ENCODE results near the gene STAB1.

The STAB1 gene

DNA sequence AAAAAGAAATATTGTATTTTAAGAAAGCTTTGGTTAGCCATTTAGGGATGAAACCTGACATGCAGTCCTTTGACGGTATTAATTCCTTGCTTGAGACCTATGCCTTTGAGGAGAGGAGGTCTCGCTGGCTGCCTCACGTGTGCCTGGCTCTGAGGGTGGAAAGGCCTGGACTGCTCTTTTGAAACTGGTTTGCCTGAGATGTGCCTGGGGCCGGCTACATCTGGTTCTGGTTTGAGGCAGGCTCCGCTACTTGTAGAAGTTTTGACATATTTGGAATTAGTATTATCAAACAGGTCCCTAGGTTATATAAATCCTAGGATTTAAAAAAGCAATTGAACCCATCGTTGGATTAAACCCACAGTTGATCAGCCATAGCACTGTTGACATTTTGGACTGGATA lies 33.3 kb upstream of the STAB1 start:
- Histone ChIP-seq H3K27me3 (ENCODE audit: insufficient read depth, poor library complexity, severe bottlenecking) (no peaks in the 10 kb centered on the region), H3K4me3 (replicated peaks; ENCODE audit: insufficient read depth, low read length) (no peak overlapping the region), H3K27ac (replicated peaks) (no peak overlapping the region)
- TF ChIP-seq, protein P1, sequence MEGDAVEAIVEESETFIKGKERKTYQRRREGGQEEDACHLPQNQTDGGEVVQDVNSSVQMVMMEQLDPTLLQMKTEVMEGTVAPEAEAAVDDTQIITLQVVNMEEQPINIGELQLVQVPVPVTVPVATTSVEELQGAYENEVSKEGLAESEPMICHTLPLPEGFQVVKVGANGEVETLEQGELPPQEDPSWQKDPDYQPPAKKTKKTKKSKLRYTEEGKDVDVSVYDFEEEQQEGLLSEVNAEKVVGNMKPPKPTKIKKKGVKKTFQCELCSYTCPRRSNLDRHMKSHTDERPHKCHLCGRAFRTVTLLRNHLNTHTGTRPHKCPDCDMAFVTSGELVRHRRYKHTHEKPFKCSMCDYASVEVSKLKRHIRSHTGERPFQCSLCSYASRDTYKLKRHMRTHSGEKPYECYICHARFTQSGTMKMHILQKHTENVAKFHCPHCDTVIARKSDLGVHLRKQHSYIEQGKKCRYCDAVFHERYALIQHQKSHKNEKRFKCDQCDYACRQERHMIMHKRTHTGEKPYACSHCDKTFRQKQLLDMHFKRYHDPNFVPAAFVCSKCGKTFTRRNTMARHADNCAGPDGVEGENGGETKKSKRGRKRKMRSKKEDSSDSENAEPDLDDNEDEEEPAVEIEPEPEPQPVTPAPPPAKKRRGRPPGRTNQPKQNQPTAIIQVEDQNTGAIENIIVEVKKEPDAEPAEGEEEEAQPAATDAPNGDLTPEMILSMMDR (IDR thresholded peaks at IDR 0.05; ENCODE audit: insufficient read depth, low read length), result no peak
- TF ChIP-seq POLR2AphosphoS5 (IDR thresholded peaks at IDR 0.05; ENCODE audit: low read depth), result no peak
- no peak for TF ChIP-seq SPI1 (IDR thresholded peaks at IDR 0.05; ENCODE audit: borderline replicate concordance, low read depth)
- no peak for TF ChIP-seq REST (IDR thresholded peaks at IDR 0.05; ENCODE audit: insufficient replicate concordance, low read depth)
- TF ChIP-seq GABPA (IDR thresholded peaks at IDR 0.05; ENCODE audit: low read depth), result no peak
- DNase-seq (ENCODE audit: low read depth in 1 of 2, low spot score in 1 of 2), result no peak

GRCh38 chr3:52463416-52463815 lies 31.7 kb upstream of the STAB1 start:
- no peak for DNase-seq (ENCODE audit: low read depth in 1 of 2, low spot score in 1 of 2)
- no peak for TF ChIP-seq GABPA (IDR thresholded peaks at IDR 0.05; ENCODE audit: low read depth)
- no peak for TF ChIP-seq REST (IDR thresholded peaks at IDR 0.05; ENCODE audit: insufficient replicate concordance, low read depth)
- TF ChIP-seq, protein P1 (IDR thresholded peaks at IDR 0.05; ENCODE audit: insufficient read depth, low read length), result no peak
- no peak for TF ChIP-seq SPI1 (IDR thresholded peaks at IDR 0.05; ENCODE audit: borderline replicate concordance, low read depth)
- no peak for TF ChIP-seq POLR2AphosphoS5 (IDR thresholded peaks at IDR 0.05; ENCODE audit: low read depth)
- H3K27ac ChIP-seq (replicated peaks), result no peak overlapping the region
- no peaks in the 10 kb centered on the region for H3K27me3 ChIP-seq (ENCODE audit: insufficient read depth, poor library complexity, severe bottlenecking)
- H3K4me3 ChIP-seq (replicated peaks; ENCODE audit: insufficient read depth, low read length), result no peak overlapping the region

GRCh38 chr3:52468336-52468735 lies 26.8 kb upstream of the STAB1 start:
- H3K4me3 ChIP-seq (replicated peaks; ENCODE audit: insufficient read depth, low read length), result no peak overlapping the region
- H3K27me3 ChIP-seq (ENCODE audit: insufficient read depth, poor library complexity, severe bottlenecking), result no peaks in the 10 kb centered on the region
- DNase-seq (ENCODE audit: low read depth in 1 of 2, low spot score in 1 of 2), result peak in 1 of 2 experiments; percentile 51
- TF ChIP-seq REST (IDR thresholded peaks at IDR 0.05; ENCODE audit: insufficient replicate concordance, low read depth) (no peak), POLR2AphosphoS5 (IDR thresholded peaks at IDR 0.05; ENCODE audit: low read depth) (no peak), SPI1 (IDR thresholded peaks at IDR 0.05; ENCODE audit: borderline replicate concordance, low read depth) (no peak), GABPA (IDR thresholded peaks at IDR 0.05; ENCODE audit: low read depth) (no peak)
- TF ChIP-seq, protein P1 (IDR thresholded peaks at IDR 0.05; ENCODE audit: insufficient read depth, low read length), result no peak
- H3K27ac ChIP-seq (replicated peaks), result no peak overlapping the region

Data from HL-60 (cell line).